Astrocyte (in vitro differentiated cells and primary cell): ENCODE measurements around the gene ACSL6. TPM values are rescaled to one million over a fixed set of nuclear protein-coding genes. Genes with fewer than 3 reads are reported as not detected.

Experiments
- DNase-seq: peaks from one replicate; pipeline ENCODE4 v3.0.0-alpha.2; 2010; ENCODE audit warnings: low read depth
- FAIRE-seq: peaks from 2 replicates; lab custom pipeline; 2011; peaks lifted over from hg19 to GRCh38; lab: Jason Lieb, UNC
- H2AFZ ChIP-seq: 2 replicates; pipeline ENCODE4 v1.6.0; 2012; ENCODE audit warnings: low read depth, low read length, inconsistent platforms
- H3K27ac ChIP-seq: 2 replicates; pipeline ENCODE4 v1.5.1; 2011; ENCODE audit warnings: low read depth, low read length, inconsistent platforms
- H3K27me3 ChIP-seq: 2 replicates; pipeline ENCODE4 v1.6.0; 2011; ENCODE audit warnings: low read length, inconsistent platforms; ENCODE audit not compliant: insufficient read depth
- H3K36me3 ChIP-seq: 2 replicates; pipeline ENCODE4 v1.5.1; 2011; ENCODE audit warnings: low read length, inconsistent platforms; ENCODE audit not compliant: insufficient read depth
- H3K4me1 ChIP-seq: 2 replicates; pipeline ENCODE4 v1.5.1; 2011; ENCODE audit warnings: low read length, inconsistent platforms; ENCODE audit not compliant: insufficient read depth
- H3K4me2 ChIP-seq: 2 replicates; pipeline ENCODE4 v1.6.0; 2012; ENCODE audit warnings: low read length, inconsistent platforms
- H3K4me3 ChIP-seq: 2 replicates; pipeline ENCODE4 v1.5.1; 2011; ENCODE audit warnings: low read depth, mild to moderate bottlenecking, low read length, inconsistent platforms; ENCODE audit not compliant: insufficient read depth
- H3K79me2 ChIP-seq: 2 replicates; pipeline ENCODE4 v1.6.0; 2012; ENCODE audit warnings: mild to moderate bottlenecking, low read length, inconsistent platforms; ENCODE audit not compliant: insufficient read depth
- H3K9ac ChIP-seq: 2 replicates; pipeline ENCODE4 v1.6.0; 2012; ENCODE audit warnings: mild to moderate bottlenecking, low read length, inconsistent platforms
- H3K9me3 ChIP-seq: 2 replicates; pipeline ENCODE4 v1.5.1; 2012; ENCODE audit warnings: low read depth, mild to moderate bottlenecking, low read length, inconsistent platforms; ENCODE audit not compliant: insufficient read depth
- H4K20me1 ChIP-seq: 2 replicates; pipeline ENCODE4 v1.6.0; 2012; ENCODE audit warnings: low read length, inconsistent platforms; ENCODE audit not compliant: insufficient read depth
- H3K27ac Mint-ChIP-seq: one replicate; pipeline ENCODE4 v1.8.0; 2021; ENCODE audit warnings: mild to moderate bottlenecking, mixed read lengths; ENCODE audit not compliant: unreplicated experiment
- H3K27me3 Mint-ChIP-seq: one replicate; pipeline ENCODE4 v1.8.0; 2021; ENCODE audit warnings: low read depth, mixed read lengths; ENCODE audit not compliant: unreplicated experiment
- H3K36me3 Mint-ChIP-seq: one replicate; pipeline ENCODE4 v1.8.0; 2021; ENCODE audit warnings: low read depth, mixed read lengths; ENCODE audit not compliant: unreplicated experiment
- H3K4me1 Mint-ChIP-seq: one replicate; pipeline ENCODE4 v1.8.0; 2021; ENCODE audit warnings: low read depth, mixed read lengths; ENCODE audit not compliant: unreplicated experiment
- H3K4me3 Mint-ChIP-seq: one replicate; pipeline ENCODE4 v1.8.0; 2021; ENCODE audit warnings: mild to moderate bottlenecking, moderate library complexity, mixed read lengths; ENCODE audit not compliant: unreplicated experiment
- H3K9me3 Mint-ChIP-seq: one replicate; pipeline ENCODE4 v1.8.0; 2021; ENCODE audit warnings: mild to moderate bottlenecking, mixed read lengths; ENCODE audit not compliant: unreplicated experiment
- CTCF ChIP-seq: IDR thresholded peaks from 2 replicates; pipeline ENCODE4 v1.5.1; 2011; ENCODE audit warnings: low read depth, mild to moderate bottlenecking, inconsistent platforms, low read length, moderate library complexity; ENCODE audit not compliant: insufficient read depth
- EZH2 ChIP-seq: IDR thresholded peaks from 2 replicates; pipeline ENCODE4 v1.6.1; 2012; ENCODE audit warnings: mild to moderate bottlenecking, low read length, inconsistent platforms; ENCODE audit not compliant: insufficient read depth
- total RNA-seq: library from RNA; stranded (reverse); gene quantifications from 2 replicates; pipeline ENCODE4 v1.2.1, GENCODE V29; 2021

The ACSL6 gene
- total RNA-seq, 1 donor from 2014 or later: 0.07 TPM

- Histone ChIP-seq H3K4me3 (no peak overlapping the region), H3K36me3 (no peaks in the 10 kb centered on the region), H3K79me2 (no peaks in the 10 kb centered on the region), H3K9me3 (no peaks in the 10 kb centered on the region), H3K4me1 (no peaks in the 10 kb centered on the region), H3K9ac (no peak overlapping the region), H4K20me1 (no peaks in the 10 kb centered on the region), H3K27ac (no peak overlapping the region), H3K4me2 (no peak overlapping the region), H2AFZ (no peak overlapping the region), H3K27me3 (no peaks in the 10 kb centered on the region)
- no peak overlapping the region for H3K4me3 Mint-ChIP-seq
- H3K9me3 Mint-ChIP-seq: no peaks in the 10 kb centered on the region
- H3K27me3 Mint-ChIP-seq: peaks cover 4% of the 10 kb centered on the region
- no peak overlapping the region for H3K27ac Mint-ChIP-seq
- H3K36me3 Mint-ChIP-seq: no peaks in the 10 kb centered on the region
- peaks cover 2% of the 10 kb centered on the region for H3K4me1 Mint-ChIP-seq
- FAIRE-seq (no peak), DNase-seq (no peak)
- no peak for TF ChIP-seq EZH2
- no peak for TF ChIP-seq CTCF
Measured at GRCh38 chr5:131957721-131958441, 53.6 kb downstream of the ACSL6 start.

- Histone ChIP-seq H3K9ac (no peak overlapping the region), H3K4me3 (no peak overlapping the region), H3K4me1 (no peaks in the 10 kb centered on the region), H3K4me2 (no peak overlapping the region), H3K79me2 (no peaks in the 10 kb centered on the region), H4K20me1 (no peaks in the 10 kb centered on the region), H3K27me3 (no peaks in the 10 kb centered on the region), H3K9me3 (no peaks in the 10 kb centered on the region), H2AFZ (no peak overlapping the region), H3K36me3 (no peaks in the 10 kb centered on the region), H3K27ac (no peak overlapping the region)
- no peak for DNase-seq
- TF ChIP-seq CTCF (no peak), EZH2 (no peak)
- H3K4me1 Mint-ChIP-seq: no peaks in the 10 kb centered on the region
- no peaks in the 10 kb centered on the region for H3K9me3 Mint-ChIP-seq
- H3K27me3 Mint-ChIP-seq: peaks cover 4% of the 10 kb centered on the region
- no peaks in the 10 kb centered on the region for H3K36me3 Mint-ChIP-seq
- no peak for FAIRE-seq
- no peak overlapping the region for H3K4me3 Mint-ChIP-seq
- no peak overlapping the region for H3K27ac Mint-ChIP-seq
Measured at GRCh38 chr5:131953969-131954368, 57.5 kb downstream of the ACSL6 start.

GRCh38 chr5:131952301-131952857, 59.1 kb downstream of the ACSL6 start:
- DNase-seq (no peak), FAIRE-seq (no peak)
- no peaks in the 10 kb centered on the region for H3K27me3 ChIP-seq
- H3K27ac Mint-ChIP-seq: no peak overlapping the region
- no peaks in the 10 kb centered on the region for H3K4me1 Mint-ChIP-seq
- no peak overlapping the region for H3K4me2 ChIP-seq
- no peak overlapping the region for H2AFZ ChIP-seq
- no peak overlapping the region for H3K9ac ChIP-seq
- H3K4me3 ChIP-seq: no peak overlapping the region
- no peaks in the 10 kb centered on the region for H3K9me3 Mint-ChIP-seq
- H3K4me3 Mint-ChIP-seq: no peak overlapping the region
- no peaks in the 10 kb centered on the region for H3K36me3 ChIP-seq
- H4K20me1 ChIP-seq: no peaks in the 10 kb centered on the region
- no peaks in the 10 kb centered on the region for H3K79me2 ChIP-seq
- no peak overlapping the region for H3K27ac ChIP-seq
- TF ChIP-seq EZH2 (no peak), CTCF (no peak)
- H3K27me3 Mint-ChIP-seq: peaks cover 4% of the 10 kb centered on the region
- H3K36me3 Mint-ChIP-seq: no peaks in the 10 kb centered on the region
- no peaks in the 10 kb centered on the region for H3K4me1 ChIP-seq
- no peaks in the 10 kb centered on the region for H3K9me3 ChIP-seq
